ENCODE results near the gene TBC1D7.

DNA sequence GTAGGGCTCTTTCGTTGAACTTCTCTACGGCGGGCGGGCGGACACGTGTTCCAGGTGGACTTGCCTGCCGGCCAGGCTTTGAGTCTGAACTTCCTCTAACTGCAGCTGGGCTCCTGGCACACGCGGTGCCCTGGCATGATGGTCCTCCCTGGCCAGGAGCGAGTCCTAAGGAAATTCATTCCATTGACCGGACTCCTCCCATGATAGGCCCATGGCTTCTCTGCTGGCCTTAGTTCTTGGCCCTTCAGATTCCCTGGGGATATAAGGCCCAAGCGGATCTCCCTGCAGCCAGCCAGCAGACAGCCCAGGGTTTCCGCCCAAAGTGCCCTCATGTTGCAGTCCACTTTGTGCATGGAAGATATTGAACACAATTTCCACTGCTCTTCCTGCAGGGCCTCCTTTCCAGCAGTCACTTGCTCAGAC is 39.4 kb downstream of the TBC1D7 start:
- TF ChIP-seq, protein P1, sequence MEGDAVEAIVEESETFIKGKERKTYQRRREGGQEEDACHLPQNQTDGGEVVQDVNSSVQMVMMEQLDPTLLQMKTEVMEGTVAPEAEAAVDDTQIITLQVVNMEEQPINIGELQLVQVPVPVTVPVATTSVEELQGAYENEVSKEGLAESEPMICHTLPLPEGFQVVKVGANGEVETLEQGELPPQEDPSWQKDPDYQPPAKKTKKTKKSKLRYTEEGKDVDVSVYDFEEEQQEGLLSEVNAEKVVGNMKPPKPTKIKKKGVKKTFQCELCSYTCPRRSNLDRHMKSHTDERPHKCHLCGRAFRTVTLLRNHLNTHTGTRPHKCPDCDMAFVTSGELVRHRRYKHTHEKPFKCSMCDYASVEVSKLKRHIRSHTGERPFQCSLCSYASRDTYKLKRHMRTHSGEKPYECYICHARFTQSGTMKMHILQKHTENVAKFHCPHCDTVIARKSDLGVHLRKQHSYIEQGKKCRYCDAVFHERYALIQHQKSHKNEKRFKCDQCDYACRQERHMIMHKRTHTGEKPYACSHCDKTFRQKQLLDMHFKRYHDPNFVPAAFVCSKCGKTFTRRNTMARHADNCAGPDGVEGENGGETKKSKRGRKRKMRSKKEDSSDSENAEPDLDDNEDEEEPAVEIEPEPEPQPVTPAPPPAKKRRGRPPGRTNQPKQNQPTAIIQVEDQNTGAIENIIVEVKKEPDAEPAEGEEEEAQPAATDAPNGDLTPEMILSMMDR (IDR thresholded peaks at IDR 0.05) = no peak
- no peak for TF ChIP-seq ZFX (IDR thresholded peaks at IDR 0.05; ENCODE audit: borderline replicate concordance)
